BLaER1 treated with 17β-estradiol and CSF1 and Interleukin-3, amounts not matched to agents 10 nM and 100 nM (cell line): ENCODE measurements around the gene PDHB.

Experiments used
- H3K27ac ChIP-seq, 11 experiments: shearing (Covaris generic); formaldehyde crosslinking; 2 replicates each; pipeline ENCODE4 v1.8.1; 2022
- H3K27me3 ChIP-seq, 11 experiments: shearing (Covaris generic); formaldehyde crosslinking; 2 replicates each; pipeline ENCODE4 v1.8.1; 2022
- H3K36me3 ChIP-seq, 11 experiments: shearing (Covaris generic); formaldehyde crosslinking; 2 replicates each; pipeline ENCODE4 v1.8.1; 2022
- H3K4me1 ChIP-seq, 10 experiments: shearing (Covaris generic); formaldehyde crosslinking; 2 replicates each; pipeline ENCODE4 v1.8.1; 2022
- H3K4me2 ChIP-seq, 11 experiments: shearing (Covaris generic); formaldehyde crosslinking; 2 replicates each; pipeline ENCODE4 v1.8.1; 2022
- H3K4me3 ChIP-seq, 10 experiments: shearing (Covaris generic); formaldehyde crosslinking; 2 replicates each; pipeline ENCODE4 v1.8.1; 2022
- H3K9ac ChIP-seq, 11 experiments: shearing (Covaris generic); formaldehyde crosslinking; 2 replicates each; pipeline ENCODE4 v1.8.1; 2022
- H3K9me3 ChIP-seq, 11 experiments: shearing (Covaris generic); formaldehyde crosslinking; replicated peaks in 1 of 11; 2 replicates each; pipeline ENCODE4 v1.8.1; 2022
- H4K20me1 ChIP-seq, 11 experiments: shearing (Covaris generic); formaldehyde crosslinking; 2 replicates each; pipeline ENCODE4 v1.8.1; 2022
- Cebpa-rat ChIP-seq, 11 experiments: shearing (Covaris generic); IDR thresholded peaks; 2 replicates each; pipeline ENCODE4 v1.8.1; 2022

The PDHB gene

DNA sequence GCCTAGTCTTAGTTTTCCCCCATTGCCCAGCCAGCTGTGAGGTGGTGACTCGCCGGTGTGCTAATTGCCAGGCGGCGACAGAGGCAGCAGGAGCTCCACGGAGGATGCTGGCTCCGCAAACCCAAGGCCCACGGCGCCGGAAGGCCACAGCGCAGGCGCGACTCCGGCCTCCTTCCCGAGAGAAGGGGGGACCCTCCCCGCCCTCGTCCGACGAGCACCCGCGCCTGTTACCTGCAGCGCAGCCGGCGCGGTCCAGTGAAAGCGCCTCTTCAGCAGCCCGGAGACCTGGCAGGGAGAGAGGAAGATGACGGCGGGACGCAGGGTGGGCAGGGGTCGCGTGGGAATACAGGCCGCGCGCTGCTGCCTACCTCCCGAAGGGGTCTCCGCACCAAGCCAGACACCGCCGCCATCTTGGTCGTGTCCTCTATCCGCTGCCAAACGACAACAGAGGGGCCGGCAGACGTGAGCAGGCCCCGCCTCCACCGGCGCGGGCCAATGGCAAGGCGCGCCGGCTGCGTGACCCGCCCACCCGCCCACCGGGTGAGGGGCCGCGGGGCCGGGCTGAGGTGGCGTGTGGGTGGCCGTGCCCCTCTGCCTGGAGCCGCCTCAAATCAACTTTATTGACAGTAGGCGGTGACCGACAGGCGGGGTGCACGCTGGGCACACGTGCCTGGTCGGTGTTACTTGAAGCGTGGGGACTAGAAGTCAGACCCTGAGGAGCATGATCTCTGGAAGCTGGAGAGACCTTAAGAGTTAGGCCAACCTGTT, at the start of gene PDHB:
Gene PDHB (minus strand): TSS at position 433 of the 768 bp plus-strand sequence. CDS start 23 bp downstream, at position 410.
- no peak for TF ChIP-seq Cebpa-rat (IDR thresholded peaks at IDR 0.05)

GRCh38 chr3:58482917-58483636, 49.4 kb upstream of the PDHB start:
- Histone ChIP-seq H3K9me3 (peaks cover 0 to 22% (median 18%) of the 10 kb centered on the region in 11 experiments; a peak in 17 of 22 replicates), H3K27ac (peak overlapping the region in 3 of 11 experiments; percentile 37 to 73 (median 71); a peak in 6 of 22 replicates), H3K4me1 (peaks cover 0 to 87% (median 34%) of the 10 kb centered on the region in 10 experiments; a peak in 16 of 20 replicates), H3K27me3 (no peaks in the 10 kb centered on the region), H3K4me3 (no peak overlapping the region), H3K9ac (no peak overlapping the region), H3K4me2 (peak overlapping the region in 7 of 11 experiments; percentile 5 to 85 (median 64); a peak in 10 of 22 replicates), H3K36me3 (no peaks in the 10 kb centered on the region), H4K20me1 (no peaks in the 10 kb centered on the region)
- no peak for TF ChIP-seq Cebpa-rat (IDR thresholded peaks at IDR 0.05)

More for the DNA sequence above, at the start of gene PDHB:
- Histone ChIP-seq H3K4me2 (peak within 1 kb of the TSS; percentile 65 to 95 (median 83)), H4K20me1 (peaks cover 0 to 46% (median 26%) of the 10 kb centered on the region in 11 experiments; a peak in 13 of 22 replicates), H3K4me1 (peaks cover 21 to 35% (median 24%) of the 10 kb centered on the region in 10 experiments), H3K36me3 (peaks cover 34 to 39% (median 35%) of the 10 kb centered on the region in 11 experiments), H3K4me3 (peak within 1 kb of the TSS; percentile 66 to 81 (median 77)), H3K9ac (peak within 1 kb of the TSS; percentile 85 to 93 (median 89)), H3K27me3 (no peaks in the 10 kb centered on the region), H3K27ac (peak within 1 kb of the TSS; percentile 75 to 91 (median 89)), H3K9me3 (no peaks in the 10 kb centered on the region)

DNA sequence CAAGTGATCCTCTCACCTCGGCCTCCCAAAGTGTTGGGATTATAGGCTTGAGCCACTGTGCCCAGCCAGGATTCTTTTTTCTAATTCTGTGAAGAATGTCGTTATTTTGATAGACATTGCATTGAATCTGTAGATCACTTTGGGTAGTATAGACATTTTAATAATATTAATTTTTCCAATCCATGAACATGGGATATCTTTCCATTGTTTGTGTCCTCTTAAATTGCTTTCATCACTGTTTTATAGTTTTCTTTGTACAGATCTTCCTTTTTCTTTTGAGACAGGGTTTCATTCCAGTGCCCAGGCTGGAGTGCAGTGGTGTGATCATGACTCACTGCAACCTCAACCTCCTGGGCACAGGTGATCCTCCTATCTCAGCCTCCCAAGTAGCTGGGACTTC, 46.7 kb upstream of the PDHB start:
- no peaks in the 10 kb centered on the region for H4K20me1 ChIP-seq
- no peak overlapping the region for H3K9ac ChIP-seq
- H3K9me3 ChIP-seq: peaks cover 0 to 22% (median 18%) of the 10 kb centered on the region in 11 experiments; a peak in 17 of 22 replicates
- no peak overlapping the region; a peak in 1 of 22 replicates for H3K4me2 ChIP-seq
- no peak for TF ChIP-seq Cebpa-rat (IDR thresholded peaks at IDR 0.05)
- no peaks in the 10 kb centered on the region for H3K36me3 ChIP-seq
- H3K27ac ChIP-seq: no peak overlapping the region
- H3K27me3 ChIP-seq: no peaks in the 10 kb centered on the region
- peaks cover 9 to 87% (median 41%) of the 10 kb centered on the region in 10 experiments for H3K4me1 ChIP-seq
- H3K4me3 ChIP-seq: no peak overlapping the region

DNA sequence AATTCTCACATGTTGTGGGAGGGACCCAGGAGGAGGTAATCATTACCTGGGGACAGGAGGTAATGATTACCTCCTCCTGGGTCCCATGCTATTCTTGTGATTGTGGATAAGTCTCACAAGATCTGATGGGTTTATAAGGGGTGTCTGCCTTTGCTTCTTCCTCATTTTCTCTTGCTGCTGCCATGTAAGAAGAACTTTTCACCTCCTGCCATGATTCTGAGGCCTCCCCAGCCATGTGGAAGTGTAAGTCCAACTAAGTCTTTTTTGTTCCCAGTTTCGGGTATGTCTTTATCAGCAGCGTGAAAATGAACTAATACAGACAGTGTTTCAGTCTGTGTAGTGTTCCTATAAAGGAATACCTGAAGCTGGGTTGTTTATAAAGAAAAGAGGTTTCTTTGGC, 45.1 kb upstream of the PDHB start:
- peaks cover 0 to 22% (median 18%) of the 10 kb centered on the region in 11 experiments; a peak in 17 of 22 replicates for H3K9me3 ChIP-seq
- no peaks in the 10 kb centered on the region for H4K20me1 ChIP-seq
- H3K4me3 ChIP-seq: no peak overlapping the region
- peak overlapping the region in 3 of 11 experiments; percentile 35 to 45 (median 45); a peak in 5 of 22 replicates for H3K27ac ChIP-seq
- H3K36me3 ChIP-seq: no peaks in the 10 kb centered on the region
- peaks cover 22 to 87% (median 43%) of the 10 kb centered on the region in 10 experiments for H3K4me1 ChIP-seq
- H3K27me3 ChIP-seq: no peaks in the 10 kb centered on the region
- no peak for TF ChIP-seq Cebpa-rat (IDR thresholded peaks at IDR 0.05)
- peak overlapping the region in 4 of 11 experiments; percentile 49 to 83 (median 63); a peak in 8 of 22 replicates for H3K4me2 ChIP-seq
- H3K9ac ChIP-seq: no peak overlapping the region

- peaks cover 0 to 13% (median 10%) of the 10 kb centered on the region in 11 experiments; a peak in 16 of 22 replicates for H3K9me3 ChIP-seq
- no peaks in the 10 kb centered on the region for H4K20me1 ChIP-seq
- H3K9ac ChIP-seq: peak overlapping the region in 5 of 11 experiments; percentile 2 to 33 (median 4); a peak in 5 of 22 replicates
- TF ChIP-seq Cebpa-rat (IDR thresholded peaks at IDR 0.05): no peak
- H3K27me3 ChIP-seq: no peaks in the 10 kb centered on the region
- no peaks in the 10 kb centered on the region for H3K36me3 ChIP-seq
- H3K4me1 ChIP-seq: peaks cover 22 to 100% (median 62%) of the 10 kb centered on the region in 10 experiments
- no peak overlapping the region for H3K4me3 ChIP-seq
- peak overlapping the region; percentile 62 to 85 (median 82) for H3K4me2 ChIP-seq
- peak overlapping the region in 9 of 11 experiments; percentile 3 to 93 (median 72); a peak in 17 of 22 replicates for H3K27ac ChIP-seq
Measured at GRCh38 chr3:58474967-58475578, 41.4 kb upstream of the PDHB start.

DNA sequence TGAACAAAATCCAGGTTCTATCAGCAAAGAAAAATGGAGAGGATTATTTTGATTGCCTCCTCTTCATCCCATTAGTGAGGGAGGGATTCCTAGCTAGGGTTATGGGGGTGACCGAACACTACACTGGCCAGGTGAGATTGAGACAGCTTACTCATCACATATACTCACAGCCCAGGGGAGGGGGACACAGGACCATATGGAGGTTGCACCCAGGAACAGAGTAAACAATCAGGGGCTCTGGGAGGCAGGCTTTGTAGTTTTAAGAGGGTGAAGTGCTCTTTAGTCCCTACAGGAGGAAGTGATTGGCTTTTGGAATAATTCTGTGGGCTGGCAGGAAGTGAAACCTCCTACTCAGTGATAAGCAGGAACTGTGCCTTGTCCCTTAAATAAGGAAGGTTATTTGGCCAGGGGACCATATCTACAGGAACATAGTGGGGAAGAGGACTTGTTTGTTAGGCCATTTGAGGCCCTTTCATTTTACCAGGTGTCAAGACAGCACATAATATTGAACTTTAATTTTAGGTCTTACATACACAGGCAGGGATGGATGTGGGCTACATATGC, 40.8 kb upstream of the PDHB start:
- no peak for TF ChIP-seq Cebpa-rat (IDR thresholded peaks at IDR 0.05)
- Histone ChIP-seq H3K4me3 (0 out of 20 replicates have a peak overlapping the region, but pooled peaks of 2 of the 10 experiments have one; percentile 5 to 17), H3K27ac (peak overlapping the region in 9 of 11 experiments; percentile 3 to 93 (median 72); a peak in 16 of 22 replicates), H3K36me3 (no peaks in the 10 kb centered on the region), H3K4me1 (peaks cover 22 to 97% (median 66%) of the 10 kb centered on the region in 10 experiments), H3K27me3 (no peaks in the 10 kb centered on the region), H3K4me2 (peak overlapping the region; percentile 62 to 85 (median 82)), H3K9me3 (peaks cover 0 to 6% (median 4%) of the 10 kb centered on the region in 11 experiments; a peak in 10 of 22 replicates), H3K9ac (peak overlapping the region in 4 of 11 experiments; percentile 2 to 33 (median 24); a peak in 4 of 22 replicates), H4K20me1 (no peaks in the 10 kb centered on the region)

DNA sequence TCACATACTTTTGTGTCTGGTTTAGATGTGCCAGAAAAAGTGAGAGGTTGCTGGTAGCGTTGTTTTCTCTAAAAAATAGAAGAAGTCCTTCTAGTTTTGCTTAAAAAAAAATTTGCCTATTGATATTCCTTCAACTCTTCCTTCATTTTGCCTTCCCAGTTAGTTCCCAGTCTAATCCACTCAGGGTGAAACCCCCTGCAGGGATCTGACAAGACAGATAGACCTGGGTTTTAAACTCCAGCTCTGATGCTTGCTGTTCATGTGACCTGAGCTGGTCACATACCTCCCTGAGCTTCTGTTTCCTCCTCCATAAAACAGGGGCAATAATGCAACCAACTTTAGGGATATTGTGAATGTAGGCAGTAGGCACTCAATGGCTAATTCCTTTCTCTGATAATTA, 39.6 kb upstream of the PDHB start:
- Histone ChIP-seq H4K20me1 (no peaks in the 10 kb centered on the region), H3K9me3 (no peaks in the 10 kb centered on the region), H3K36me3 (no peaks in the 10 kb centered on the region), H3K9ac (no peak overlapping the region), H3K27me3 (no peaks in the 10 kb centered on the region), H3K27ac (peak overlapping the region in 5 of 11 experiments; percentile 72 to 93 (median 85); a peak in 8 of 22 replicates), H3K4me3 (no peak overlapping the region), H3K4me1 (peaks cover 22 to 94% (median 60%) of the 10 kb centered on the region in 10 experiments), H3K4me2 (peak overlapping the region in 5 of 11 experiments; percentile 75 to 84 (median 82); a peak in 8 of 22 replicates)
- no peak for TF ChIP-seq Cebpa-rat (IDR thresholded peaks at IDR 0.05)
